ENCODE data around the gene OR2A5.

The OR2A5 gene
- long read RNA-seq: 0 reads

GRCh38 chr7:144048648-144049047 is at the start of gene OR2A5:
OR2A5 (plus strand) TSS chr7:144048948; CDS start chr7:144050402, 1,454 bp downstream.
- Histone ChIP-seq H3K27ac (replicated peaks) (no peak within 1 kb of the TSS), H3K4me3 (replicated peaks; ENCODE audit: insufficient read depth, low read length) (no peak within 1 kb of the TSS), H3K27me3 (ENCODE audit: insufficient read depth, poor library complexity, severe bottlenecking) (no peaks in the 10 kb centered on the region)
- TF ChIP-seq REST (IDR thresholded peaks at IDR 0.05; ENCODE audit: insufficient replicate concordance, low read depth) (no peak), POLR2AphosphoS5 (IDR thresholded peaks at IDR 0.05; ENCODE audit: low read depth) (no peak), CTCF (IDR thresholded peaks at IDR 0.05; ENCODE audit: insufficient read depth, low read length) (no peak), SPI1 (IDR thresholded peaks at IDR 0.05; ENCODE audit: borderline replicate concordance, low read depth) (no peak), GABPA (IDR thresholded peaks at IDR 0.05; ENCODE audit: low read depth) (no peak)
- DNase-seq (ENCODE audit: low read depth in 1 of 2, low spot score in 1 of 2): no peak

- TF ChIP-seq SPI1 (IDR thresholded peaks at IDR 0.05; ENCODE audit: borderline replicate concordance, low read depth) (no peak), POLR2AphosphoS5 (IDR thresholded peaks at IDR 0.05; ENCODE audit: low read depth) (no peak), GABPA (IDR thresholded peaks at IDR 0.05; ENCODE audit: low read depth) (no peak)
- Histone ChIP-seq H3K4me3 (replicated peaks; ENCODE audit: insufficient read depth, low read length) (no peak within 1 kb of the TSS), H3K27me3 (ENCODE audit: insufficient read depth, poor library complexity, severe bottlenecking) (no peaks in the 10 kb centered on the region), H3K27ac (replicated peaks) (no peak within 1 kb of the TSS)
- no peak for DNase-seq (ENCODE audit: low read depth in 1 of 2, low spot score in 1 of 2)
Measured at GRCh38 chr7:144000020-144000419, 48.7 kb upstream of the OR2A5 start, which contains the start of gene OR6B1. OR6B1 (plus strand) TSS chr7:144000320; CDS start chr7:144003997, 3,677 bp downstream.

- H3K27me3 ChIP-seq (ENCODE audit: insufficient read depth, poor library complexity, severe bottlenecking): no peaks in the 10 kb centered on the region
- DNase-seq (ENCODE audit: low read depth in 1 of 2, low spot score in 1 of 2): no peak
Measured at GRCh38 chr7:144001543-144001942, 47.2 kb upstream of the OR2A5 start.

GRCh38 chr7:144004703-144005102 is 44.0 kb upstream of the OR2A5 start:
- Histone ChIP-seq H3K27ac (replicated peaks) (no peak overlapping the region), H3K27me3 (ENCODE audit: insufficient read depth, poor library complexity, severe bottlenecking) (no peaks in the 10 kb centered on the region), H3K4me3 (replicated peaks; ENCODE audit: insufficient read depth, low read length) (no peak overlapping the region)
- no peak for TF ChIP-seq POLR2AphosphoS5 (IDR thresholded peaks at IDR 0.05; ENCODE audit: low read depth)
- no peak for TF ChIP-seq SPI1 (IDR thresholded peaks at IDR 0.05; ENCODE audit: borderline replicate concordance, low read depth)
- no peak for TF ChIP-seq REST (IDR thresholded peaks at IDR 0.05; ENCODE audit: insufficient replicate concordance, low read depth)
- no peak for TF ChIP-seq CTCF (IDR thresholded peaks at IDR 0.05; ENCODE audit: insufficient read depth, low read length)
- DNase-seq (ENCODE audit: low read depth in 1 of 2, low spot score in 1 of 2): no peak

More at GRCh38 chr7:144001543-144001942, 47.2 kb upstream of the OR2A5 start:
- H3K4me3 ChIP-seq (replicated peaks; ENCODE audit: insufficient read depth, low read length): no peak overlapping the region
- TF ChIP-seq GABPA (IDR thresholded peaks at IDR 0.05; ENCODE audit: low read depth): no peak
- H3K27ac ChIP-seq (replicated peaks): no peak overlapping the region

GRCh38 chr7:144006029-144006691 is 42.6 kb upstream of the OR2A5 start:
- Histone ChIP-seq H3K27me3 (ENCODE audit: insufficient read depth, poor library complexity, severe bottlenecking) (no peaks in the 10 kb centered on the region), H3K4me3 (replicated peaks; ENCODE audit: insufficient read depth, low read length) (no peak overlapping the region), H3K27ac (replicated peaks) (no peak overlapping the region)
- no peak for DNase-seq (ENCODE audit: low read depth in 1 of 2, low spot score in 1 of 2)
- TF ChIP-seq REST (IDR thresholded peaks at IDR 0.05; ENCODE audit: insufficient replicate concordance, low read depth): no peak
- TF ChIP-seq POLR2AphosphoS5 (IDR thresholded peaks at IDR 0.05; ENCODE audit: low read depth): no peak
- no peak for TF ChIP-seq CTCF (IDR thresholded peaks at IDR 0.05; ENCODE audit: insufficient read depth, low read length)
- no peak for TF ChIP-seq SPI1 (IDR thresholded peaks at IDR 0.05; ENCODE audit: borderline replicate concordance, low read depth)
- no peak for TF ChIP-seq GABPA (IDR thresholded peaks at IDR 0.05; ENCODE audit: low read depth)

Data from HL-60 (cell line).